Measurements from ENCODE around the gene FIBP. TPM values are rescaled to one million over a fixed set of nuclear protein-coding genes. Genes with fewer than 3 reads are reported as not detected.
A peak's percentile ranks its signal among the peaks of the same experiment; 100 is the strongest.

FIBP gene
- total RNA-seq, 1 donor from 2014 or later: 67.4 TPM

DNA sequence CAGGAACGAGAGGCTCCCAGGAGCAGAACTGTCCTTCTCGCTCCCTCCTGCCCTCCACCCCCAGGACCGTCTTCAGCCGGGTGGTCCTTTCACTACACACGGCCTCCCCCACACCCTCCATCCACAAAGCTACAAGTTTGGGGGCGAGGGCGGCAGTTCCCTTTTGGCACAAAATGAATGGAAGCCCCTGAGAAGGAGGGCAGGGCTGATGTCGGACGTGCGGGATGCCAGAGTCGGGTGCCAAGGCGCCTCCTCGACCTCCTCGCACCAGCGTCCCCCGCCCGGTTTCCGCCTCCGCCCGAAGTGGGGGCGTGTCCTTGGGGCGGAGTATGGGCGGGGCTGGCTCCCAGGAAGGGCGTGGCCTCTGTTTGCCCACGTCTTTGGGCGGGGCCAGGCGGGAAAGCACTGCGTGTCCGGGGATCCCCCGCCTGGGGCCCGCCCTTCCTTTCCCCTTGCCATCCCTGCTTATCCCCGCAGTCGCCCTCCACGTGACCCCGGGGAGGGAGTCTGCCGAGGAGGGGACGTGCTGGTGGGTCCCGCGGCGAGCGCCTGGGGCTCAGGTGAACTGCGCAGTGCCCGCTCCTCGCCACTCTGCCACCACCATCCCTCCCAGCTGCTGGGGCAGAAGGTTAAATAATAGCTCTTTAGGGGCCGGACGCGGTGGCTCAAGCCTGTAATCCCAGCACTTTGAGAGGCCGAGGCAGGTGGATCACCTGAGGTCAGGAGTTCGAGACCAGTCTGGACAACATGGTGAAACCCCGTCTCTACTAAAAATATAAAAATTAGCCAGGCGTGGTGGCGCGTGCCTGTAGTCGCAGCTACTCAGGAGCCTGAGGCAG lies 14.7 kb downstream of the FIBP start:
- Mint-ChIP-seq H3K4me3 (ENCODE audit: unreplicated experiment) (peak overlapping the region; percentile 91), H3K36me3 (ENCODE audit: low read depth, unreplicated experiment) (peaks cover 1% of the 10 kb centered on the region), H3K27me3 (ENCODE audit: low read depth, unreplicated experiment) (no peaks in the 10 kb centered on the region), H3K4me1 (ENCODE audit: low read depth, unreplicated experiment) (peaks cover 7% of the 10 kb centered on the region), H3K27ac (ENCODE audit: unreplicated experiment) (peak overlapping the region; percentile 93), H3K9me3 (ENCODE audit: unreplicated experiment) (no peaks in the 10 kb centered on the region)
- H3K4me3 ChIP-seq (ENCODE audit: insufficient read depth, low read depth, low read length): peak overlapping the region; percentile 80
- peaks cover 9% of the 10 kb centered on the region for H3K36me3 ChIP-seq (ENCODE audit: insufficient read depth, low read length)
- FAIRE-seq (no peak), DNase-seq (ENCODE audit: low read depth) (peak; percentile 70)
- H3K9me3 ChIP-seq (ENCODE audit: insufficient read depth, low read depth, low read length): no peaks in the 10 kb centered on the region
- peaks cover 32% of the 10 kb centered on the region for H4K20me1 ChIP-seq (ENCODE audit: insufficient read depth, low read length)
- no peaks in the 10 kb centered on the region for H3K27me3 ChIP-seq (ENCODE audit: insufficient read depth, low read length)
- peak overlapping the region; percentile 100 for H3K4me2 ChIP-seq (ENCODE audit: low read length)
- H3K9ac ChIP-seq (ENCODE audit: low read length): peak overlapping the region; percentile 92
- no peak for TF ChIP-seq CTCF (IDR thresholded peaks at IDR 0.05; ENCODE audit: insufficient read depth, low read depth, low read length)
- no peak for TF ChIP-seq EZH2 (IDR thresholded peaks at IDR 0.05; ENCODE audit: insufficient read depth, low read length)
- H2AFZ ChIP-seq (ENCODE audit: low read depth, low read length): peak overlapping the region; percentile 78
- peaks cover 44% of the 10 kb centered on the region for H3K79me2 ChIP-seq (ENCODE audit: insufficient read depth, low read length)
- peaks cover 29% of the 10 kb centered on the region for H3K4me1 ChIP-seq (ENCODE audit: insufficient read depth, low read length)
- peak overlapping the region; percentile 69 for H3K27ac ChIP-seq (ENCODE audit: low read depth, low read length)

GRCh38 chr11:65872586-65873317 lies 15.5 kb downstream of the FIBP start, which contains the start of gene EFEMP2:
TSS of gene EFEMP2 (minus strand) at chr11:65872800. CDS start at chr11:65872354, 446 bp downstream.
- Histone ChIP-seq H3K36me3 (ENCODE audit: insufficient read depth, low read length) (peaks cover 9% of the 10 kb centered on the region), H3K4me2 (ENCODE audit: low read length) (peak within 1 kb of the TSS; percentile 100), H3K27me3 (ENCODE audit: insufficient read depth, low read length) (no peaks in the 10 kb centered on the region), H3K9ac (ENCODE audit: low read length) (peak within 1 kb of the TSS; percentile 92), H2AFZ (ENCODE audit: low read depth, low read length) (peak within 1 kb of the TSS; percentile 78), H3K9me3 (ENCODE audit: insufficient read depth, low read depth, low read length) (no peaks in the 10 kb centered on the region), H3K79me2 (ENCODE audit: insufficient read depth, low read length) (peaks cover 47% of the 10 kb centered on the region), H4K20me1 (ENCODE audit: insufficient read depth, low read length) (peaks cover 40% of the 10 kb centered on the region), H3K4me1 (ENCODE audit: insufficient read depth, low read length) (peaks cover 31% of the 10 kb centered on the region), H3K4me3 (ENCODE audit: insufficient read depth, low read depth, low read length) (peak within 1 kb of the TSS; percentile 80), H3K27ac (ENCODE audit: low read depth, low read length) (peak within 1 kb of the TSS; percentile 69)
- Mint-ChIP-seq H3K4me1 (ENCODE audit: low read depth, unreplicated experiment) (peaks cover 12% of the 10 kb centered on the region), H3K9me3 (ENCODE audit: unreplicated experiment) (no peaks in the 10 kb centered on the region), H3K4me3 (ENCODE audit: unreplicated experiment) (peak within 1 kb of the TSS; percentile 91), H3K27me3 (ENCODE audit: low read depth, unreplicated experiment) (no peaks in the 10 kb centered on the region), H3K27ac (ENCODE audit: unreplicated experiment) (peak within 1 kb of the TSS; percentile 93), H3K36me3 (ENCODE audit: low read depth, unreplicated experiment) (peaks cover 3% of the 10 kb centered on the region)
- TF ChIP-seq CTCF (IDR thresholded peaks at IDR 0.05; ENCODE audit: insufficient read depth, low read depth, low read length): no peak
- no peak for TF ChIP-seq EZH2 (IDR thresholded peaks at IDR 0.05; ENCODE audit: insufficient read depth, low read length)
- no peak for DNase-seq (ENCODE audit: low read depth)
- FAIRE-seq: no peak
